ENCODE data around the gene ERC2.

Gene ERC2

DNA sequence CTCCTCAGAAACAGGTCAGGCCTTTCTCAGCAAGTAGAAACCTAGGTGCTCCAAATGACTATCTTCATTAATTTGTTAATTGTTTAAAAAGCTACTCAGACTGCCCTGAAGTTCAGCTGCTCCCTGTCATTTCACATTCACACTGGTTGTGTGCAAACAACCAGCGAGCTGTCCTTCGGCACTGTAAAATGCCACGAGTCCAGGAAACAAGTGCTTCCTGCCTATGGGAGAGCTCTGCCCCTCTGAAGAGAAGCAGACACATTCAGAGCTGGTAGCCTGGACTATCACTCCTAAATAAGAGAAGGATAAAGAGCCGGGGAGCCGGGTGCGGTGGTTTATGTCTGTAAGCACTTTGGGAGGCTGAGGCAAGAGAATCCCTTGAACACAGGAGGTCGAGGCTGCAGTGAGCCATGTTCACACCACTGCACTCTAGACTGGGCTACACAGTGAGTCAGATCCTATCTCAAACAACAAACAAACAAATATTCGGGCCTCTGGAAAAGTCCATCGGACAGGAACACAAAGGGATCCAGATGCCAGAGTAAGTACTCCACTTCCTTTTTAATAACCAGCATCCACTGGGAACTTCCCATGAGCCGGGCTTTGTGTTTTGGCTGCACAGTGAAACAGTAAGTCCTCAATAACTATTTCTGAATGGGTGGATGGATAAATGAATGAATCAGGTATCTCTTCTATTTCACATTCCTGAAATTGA, 866.7 kb downstream of the ERC2 start:
- no peak for DNase-seq

DNA sequence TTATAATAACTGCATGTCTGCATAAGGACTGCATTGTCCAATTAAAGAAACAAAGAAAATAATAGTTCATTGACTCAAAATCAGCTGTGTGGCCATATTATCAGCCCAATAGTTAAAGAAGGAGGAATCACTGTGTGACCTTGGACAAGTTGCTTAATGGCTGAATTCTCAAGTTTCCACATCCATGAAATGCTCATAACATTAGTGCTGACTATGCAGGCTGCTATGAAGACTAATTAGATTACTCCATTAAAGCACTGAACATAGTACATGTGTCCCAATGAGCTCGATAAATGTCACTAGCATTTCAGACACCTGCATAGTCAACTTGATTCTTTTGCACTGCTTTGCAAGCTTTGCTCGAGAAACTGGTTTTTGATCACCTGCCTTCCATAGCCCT, 870.0 kb downstream of the ERC2 start:
- DNase-seq = no peak

DNA sequence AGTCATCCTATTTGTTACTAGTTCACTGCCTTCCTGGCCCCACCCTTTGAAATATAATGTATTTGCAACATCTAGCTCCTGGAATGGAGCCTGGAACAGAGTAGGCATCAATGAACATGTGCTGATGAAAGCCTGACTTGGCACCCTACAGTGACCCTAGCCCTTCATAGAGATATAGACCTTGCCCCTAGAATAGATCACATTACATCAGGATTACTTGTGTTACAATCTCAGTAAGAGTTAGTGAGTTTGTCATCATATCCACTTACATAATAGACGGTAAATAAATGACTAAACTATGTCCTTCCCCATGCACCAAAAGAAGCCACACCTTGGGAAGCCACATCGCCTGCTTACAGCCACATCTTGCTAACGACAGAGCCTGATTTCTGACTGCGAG, 870.6 kb downstream of the ERC2 start:
- no peak for DNase-seq

DNA sequence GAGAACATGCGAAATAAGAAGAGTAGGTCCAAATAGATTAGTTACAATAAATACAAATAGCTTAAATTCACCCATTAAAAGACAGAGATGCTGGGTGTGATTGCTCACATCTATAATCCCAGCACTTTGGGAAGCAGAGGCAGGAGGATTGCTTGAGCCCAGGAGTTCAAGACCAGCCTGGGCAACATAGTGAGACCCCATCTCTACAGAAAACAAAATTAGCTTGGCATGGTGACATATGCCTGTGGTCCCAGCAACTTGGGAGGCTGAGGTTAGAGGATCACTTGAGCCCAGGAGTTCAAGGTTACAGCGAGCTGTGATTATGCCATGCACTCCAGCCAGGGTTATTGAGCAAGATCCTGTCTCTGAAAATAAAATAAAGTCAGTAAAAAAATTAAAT, 872.1 kb downstream of the ERC2 start:
- no peak for DNase-seq

DNA sequence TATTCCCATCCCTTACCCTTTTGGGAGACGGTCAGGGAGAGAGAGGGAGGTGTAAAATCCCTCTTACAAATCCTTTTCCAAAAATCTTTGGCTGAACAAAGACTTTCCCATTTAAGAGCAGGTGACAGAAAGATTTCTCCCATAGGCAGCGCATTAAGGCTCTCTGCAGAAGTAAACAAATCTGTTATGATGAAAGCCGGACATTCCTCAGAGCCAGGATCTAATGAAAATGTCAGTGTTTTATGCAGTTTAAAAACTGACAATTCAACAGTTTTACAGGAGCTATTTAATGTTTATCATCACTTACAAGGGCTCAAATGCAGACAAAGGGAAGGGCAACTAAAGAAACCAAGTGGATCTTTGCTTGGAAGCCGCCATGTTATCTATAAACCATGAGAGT, 872.8 kb downstream of the ERC2 start:
- DNase-seq = no peak

DNA sequence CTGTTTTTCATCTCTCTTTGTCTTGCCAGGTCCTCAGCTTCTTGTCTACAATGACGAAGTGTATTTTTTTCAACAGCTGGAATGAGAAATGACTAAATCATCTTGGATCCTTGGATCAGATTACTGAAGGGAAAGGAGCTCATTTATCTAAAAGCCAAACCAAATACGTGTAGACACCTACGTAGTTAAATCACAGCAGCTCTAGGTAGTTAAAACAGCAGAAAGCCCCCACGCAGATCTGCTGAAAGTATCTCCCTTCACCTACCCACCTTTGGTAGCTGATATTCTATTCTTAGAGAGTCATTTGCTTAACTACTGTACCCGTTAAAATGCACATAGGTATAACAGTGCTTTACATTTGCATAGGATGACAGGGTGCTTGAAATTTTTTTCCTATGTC, 875.7 kb downstream of the ERC2 start:
- no peak for DNase-seq

DNA sequence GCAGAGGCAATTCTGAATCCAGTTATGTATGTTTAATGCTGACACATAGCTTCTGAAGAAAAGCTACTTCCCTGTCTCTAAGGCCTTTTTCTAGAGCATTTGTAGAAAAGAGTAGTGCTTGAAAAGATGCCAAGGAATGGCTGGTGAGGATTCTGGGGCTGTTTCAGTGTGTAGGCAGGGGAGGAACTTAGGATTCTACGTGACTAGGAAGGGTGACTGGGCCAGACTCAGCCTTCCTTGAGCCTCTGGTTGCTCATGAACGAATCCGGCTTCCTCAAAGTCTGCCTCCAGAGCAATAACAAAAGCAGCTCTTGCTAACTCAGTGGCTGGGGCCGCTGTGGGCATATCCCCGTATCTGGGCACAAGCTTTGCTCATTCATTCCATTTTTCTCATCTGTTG, 876.4 kb downstream of the ERC2 start:
- DNase-seq = no peak

DNA sequence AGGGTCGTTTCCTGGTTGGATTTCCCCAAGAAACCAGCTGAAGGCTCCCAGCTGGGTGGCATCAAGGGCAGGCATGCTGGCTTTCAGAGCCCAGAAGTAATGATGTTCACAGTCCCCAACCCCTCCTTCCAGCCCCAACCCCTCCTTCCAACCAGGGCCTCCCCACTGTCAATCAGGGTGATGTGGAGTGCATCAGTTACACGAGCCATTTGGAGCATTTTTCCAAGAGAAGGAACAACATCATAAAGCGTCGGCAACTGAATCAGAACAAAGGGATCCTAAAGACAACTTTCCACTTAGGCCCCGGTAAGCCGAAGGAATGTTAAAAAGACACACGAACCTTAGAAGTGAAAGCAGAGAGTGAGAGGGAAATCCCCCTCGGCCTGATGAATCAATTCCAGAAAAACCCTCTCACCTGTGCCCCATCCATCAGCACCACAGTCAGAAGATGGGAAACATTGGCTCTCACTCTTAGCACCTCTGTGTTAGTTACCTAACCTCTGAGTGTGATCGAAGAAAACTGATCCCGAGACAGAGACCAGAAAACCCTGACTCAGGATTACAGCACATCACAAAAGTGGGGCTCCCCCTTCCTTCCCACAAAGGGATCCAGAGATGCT, 880.0 kb downstream of the ERC2 start:
- DNase-seq = no peak

DNA sequence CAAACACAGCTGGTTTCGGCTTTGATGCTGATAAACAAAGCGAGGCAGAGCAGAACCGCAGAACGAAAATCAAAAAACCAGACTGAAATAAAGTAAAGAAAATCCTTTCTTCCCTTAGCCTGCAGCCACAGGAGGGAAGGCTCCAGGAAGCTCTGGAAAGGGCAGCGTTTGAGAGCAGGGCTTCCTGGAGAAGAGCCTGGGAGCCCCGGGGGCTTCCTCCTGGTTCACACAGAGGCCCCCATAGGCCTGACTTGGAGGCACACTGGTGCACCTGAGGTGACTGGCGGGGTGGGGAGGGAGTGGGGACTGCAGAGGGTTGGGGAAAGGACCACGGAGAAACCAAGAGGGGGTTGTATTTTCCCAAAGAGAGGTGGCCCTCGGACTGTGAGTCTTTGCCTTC, 882.4 kb downstream of the ERC2 start:
- no peak for DNase-seq

DNA sequence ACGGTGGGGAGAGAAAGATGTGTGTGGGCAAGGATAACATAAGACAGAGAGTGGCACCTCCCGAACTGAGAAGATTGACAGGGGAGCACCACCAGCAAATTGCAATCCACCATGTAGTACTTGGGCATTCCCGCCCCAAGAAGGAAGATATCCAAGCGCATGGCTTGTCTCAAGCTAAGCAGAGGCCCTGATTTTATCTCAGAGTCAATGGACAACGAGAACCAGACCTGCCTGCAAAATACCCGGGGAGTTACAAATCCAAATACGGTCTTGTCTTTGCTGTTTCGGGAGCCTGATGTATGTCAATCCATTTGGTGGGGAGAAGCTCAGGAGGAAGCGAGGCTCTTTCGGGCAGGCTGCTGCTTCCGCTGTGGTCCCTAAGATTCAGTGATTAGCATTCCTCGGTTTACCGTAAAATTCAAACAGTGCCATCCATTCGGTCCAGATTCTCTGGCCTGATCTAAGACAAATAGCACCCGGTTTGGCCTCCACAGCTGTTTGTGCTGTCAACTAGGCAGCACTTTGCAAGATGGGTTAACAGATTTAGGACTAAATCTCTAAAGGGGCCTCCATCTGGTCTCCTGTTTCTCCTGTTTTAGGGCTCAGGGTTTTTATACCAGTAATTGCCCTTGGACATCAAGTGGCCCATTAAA, 883.4 kb downstream of the ERC2 start:
- no peak for DNase-seq

DNA sequence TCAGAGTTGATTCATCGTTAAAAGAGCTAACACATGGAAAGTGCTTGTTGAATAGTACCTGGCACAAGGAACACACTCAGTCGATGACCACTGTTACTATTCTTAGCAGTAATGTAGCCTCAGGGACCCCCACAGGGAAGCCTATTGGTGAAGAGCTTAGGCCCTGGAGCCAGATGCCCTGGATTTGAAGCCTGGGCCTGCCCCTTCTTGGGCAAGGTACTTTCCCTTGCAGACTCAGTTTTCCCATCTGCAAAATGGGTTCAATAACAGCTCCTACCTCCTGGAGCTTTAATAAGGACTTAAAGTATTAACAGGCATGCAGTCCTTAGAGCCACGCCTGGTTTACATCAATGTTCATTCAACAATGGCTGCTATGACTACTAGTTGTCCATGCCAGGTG, 884.2 kb downstream of the ERC2 start:
- no peak for DNase-seq

DNA sequence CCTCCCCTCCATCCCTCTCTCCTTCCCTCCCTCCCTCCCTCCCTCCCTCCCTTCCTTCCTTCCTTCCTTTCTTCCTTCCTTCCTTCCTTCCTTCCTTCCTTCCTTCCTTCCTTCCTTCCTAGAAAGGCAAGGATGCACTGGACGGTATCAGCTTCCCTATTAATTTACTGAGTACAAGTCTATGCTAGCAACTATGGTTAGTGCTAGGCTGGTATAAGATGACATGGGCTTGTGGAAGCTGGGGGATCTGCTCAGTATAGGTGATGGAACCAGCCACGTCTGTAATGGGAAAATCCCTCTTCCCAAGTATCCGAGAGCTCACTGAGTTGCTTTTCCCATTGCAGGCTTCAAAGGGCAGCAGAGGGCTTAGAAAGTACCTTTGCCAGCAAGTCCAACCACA, 884.8 kb downstream of the ERC2 start:
- no peak for DNase-seq

DNA sequence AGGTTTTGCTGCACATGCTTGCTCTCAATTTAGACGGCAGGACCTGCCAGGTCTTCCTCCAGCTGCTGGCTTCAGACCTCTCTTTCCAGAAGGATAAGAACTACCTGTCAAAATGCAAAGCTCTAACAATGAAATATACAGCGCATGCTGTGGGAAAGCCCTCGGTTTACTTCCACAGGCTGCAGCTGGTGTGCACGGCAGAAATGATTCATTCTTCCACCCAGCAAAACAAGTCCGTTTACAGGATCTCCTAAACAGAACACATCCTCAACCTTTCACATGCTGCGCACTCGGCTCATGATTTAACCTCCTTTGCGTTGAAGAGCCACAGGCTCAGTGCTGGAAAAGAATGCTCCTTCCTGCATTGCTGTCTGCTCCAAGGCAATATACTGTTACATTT, 888.8 kb downstream of the ERC2 start:
- no peak for DNase-seq

DNA sequence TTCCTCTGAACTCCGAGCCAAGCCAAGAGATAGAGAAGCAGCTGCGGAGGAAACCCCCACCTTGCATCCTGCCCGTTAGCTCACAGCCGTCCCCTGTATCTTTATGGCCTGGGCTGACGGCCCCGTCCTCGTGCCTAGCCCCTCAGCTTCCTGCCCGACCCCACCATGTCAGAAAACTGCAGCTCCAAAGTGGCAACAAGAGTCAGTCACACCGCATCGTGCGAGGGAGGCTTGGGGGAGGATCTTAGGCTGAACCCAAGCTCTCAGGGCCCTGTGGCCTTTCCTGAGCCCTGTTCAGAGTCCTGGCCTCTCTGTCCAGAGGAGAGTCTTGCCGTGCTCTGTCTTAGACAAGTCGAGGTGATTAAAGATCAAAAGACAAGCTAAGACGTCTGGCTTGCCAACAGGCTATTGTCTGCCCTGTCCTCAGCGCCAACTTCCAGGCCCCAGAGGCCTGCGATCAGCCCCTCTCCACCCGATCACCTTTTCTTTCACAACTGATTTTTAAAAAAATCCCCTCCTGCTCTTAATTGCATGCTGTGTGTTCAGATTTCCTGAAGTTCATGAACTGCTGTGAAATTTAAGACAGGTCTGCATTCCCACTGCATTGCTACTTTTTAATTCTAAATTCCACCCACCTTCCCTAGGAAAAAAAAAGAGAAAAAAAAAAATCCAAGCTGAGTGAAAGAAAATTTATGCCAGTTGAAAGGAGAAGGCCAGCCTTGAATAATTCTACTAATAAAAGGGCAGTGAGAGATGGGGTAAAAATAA, 891.5 kb downstream of the ERC2 start:
- DNase-seq = no peak

DNA sequence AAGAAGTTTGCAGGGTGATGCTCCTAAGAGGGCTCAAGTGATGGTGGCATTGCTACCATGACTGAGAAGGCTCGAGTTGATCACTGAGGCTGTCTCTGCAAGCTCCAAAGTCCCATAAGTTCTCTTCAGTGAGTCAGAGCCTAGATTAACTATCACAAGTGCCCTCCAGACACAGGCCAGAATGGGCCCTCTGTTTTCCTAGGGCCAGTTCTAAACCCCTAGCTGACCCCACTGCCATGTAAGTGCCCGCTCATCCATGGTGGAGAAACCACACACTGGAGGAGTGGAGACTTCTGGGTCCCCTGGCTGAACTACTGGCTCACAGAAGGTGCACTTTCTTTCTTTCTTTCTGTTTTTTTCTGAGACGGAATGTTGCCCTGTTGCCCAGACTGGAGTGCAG, 893.6 kb downstream of the ERC2 start:
- DNase-seq = no peak

DNA sequence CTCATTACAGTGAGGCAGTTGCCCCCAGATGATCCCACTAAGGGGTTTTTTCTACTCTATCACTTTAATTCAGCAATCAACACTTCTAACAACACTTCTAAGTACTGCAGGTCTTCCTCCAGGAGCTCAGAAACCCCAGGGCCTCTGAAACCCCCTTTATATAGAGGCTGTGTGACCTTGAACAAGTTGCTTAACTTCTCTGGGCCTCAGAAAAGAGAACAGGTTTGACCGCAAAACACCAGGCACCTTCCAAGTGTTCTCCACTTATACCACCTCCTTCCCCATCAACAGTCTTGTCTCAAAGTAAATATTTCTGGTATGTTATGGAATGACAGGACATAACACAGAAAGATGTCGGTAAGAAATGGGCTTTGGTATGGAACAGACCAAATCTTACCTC, 895.5 kb downstream of the ERC2 start:
- DNase-seq = no peak

DNA sequence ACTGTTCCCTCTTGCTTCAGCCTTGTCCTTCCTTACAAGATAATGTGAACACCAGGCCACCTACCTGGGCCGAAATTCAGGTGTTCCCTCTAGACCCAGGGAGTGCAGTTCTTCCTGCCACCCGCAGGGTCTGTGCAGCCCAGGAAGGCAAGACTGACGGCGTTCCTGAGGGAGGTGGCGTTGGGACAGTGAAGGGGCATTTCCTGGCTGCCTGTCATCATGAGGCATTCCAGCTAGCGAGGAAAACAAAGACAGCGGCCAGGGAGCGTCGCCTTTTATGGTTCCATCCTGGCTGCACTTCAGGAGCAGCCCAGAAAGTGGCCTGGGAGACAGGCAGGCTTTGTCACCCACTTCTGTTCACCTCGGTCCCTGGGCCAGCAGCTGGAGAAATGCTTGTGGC, 896.4 kb downstream of the ERC2 start:
- no peak for DNase-seq

DNA sequence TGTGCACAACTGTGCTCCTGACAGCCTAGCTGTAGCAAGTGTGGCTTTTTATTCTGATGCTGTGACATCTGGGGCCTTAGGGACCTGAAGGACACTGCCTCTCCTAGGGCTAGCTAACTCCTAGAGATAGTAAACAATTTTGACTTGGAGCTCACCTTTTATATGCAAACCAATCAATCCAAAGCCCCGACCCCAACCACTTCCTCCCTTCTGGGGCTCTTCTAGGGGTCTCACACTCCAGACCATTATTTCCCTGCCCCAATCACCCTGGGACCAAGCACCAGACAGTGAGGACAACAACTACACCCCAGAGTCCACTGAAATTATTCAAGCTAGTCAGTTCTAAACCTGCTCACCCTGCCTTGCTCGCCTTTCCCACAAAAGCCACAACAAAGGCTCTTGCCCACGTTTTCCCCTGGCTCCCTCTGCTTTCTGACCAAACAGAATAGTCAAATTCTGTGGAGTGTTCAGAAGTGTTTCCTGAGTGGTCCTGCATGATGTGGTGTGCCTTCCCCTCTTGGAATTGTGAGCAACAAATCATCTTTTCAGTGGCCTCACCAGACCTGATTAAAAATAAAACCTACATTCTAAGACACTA, 897.0 kb downstream of the ERC2 start:
- no peak for DNase-seq

DNA sequence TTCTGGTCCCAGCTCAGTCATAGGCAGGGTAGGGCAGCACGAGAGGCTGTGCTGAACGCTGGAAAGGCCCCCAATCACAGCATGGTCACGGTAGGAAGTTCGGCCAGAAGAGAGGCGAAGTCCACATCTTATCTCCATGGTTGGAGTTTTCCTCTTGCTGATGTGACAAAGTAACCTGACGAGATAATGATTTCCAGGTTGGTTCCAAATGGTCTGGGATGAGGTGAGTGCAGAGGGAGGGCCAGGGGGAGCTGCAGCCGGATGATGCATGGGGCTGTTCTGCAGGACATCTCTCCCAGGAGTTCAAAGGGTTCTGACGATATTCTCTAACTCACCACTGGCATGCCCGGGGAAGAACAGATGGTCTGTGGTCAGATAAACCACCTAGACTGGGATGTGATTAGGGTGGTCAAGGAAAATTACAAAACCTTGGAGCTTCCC, 898.0 kb downstream of the ERC2 start:
- DNase-seq = no peak

DNA sequence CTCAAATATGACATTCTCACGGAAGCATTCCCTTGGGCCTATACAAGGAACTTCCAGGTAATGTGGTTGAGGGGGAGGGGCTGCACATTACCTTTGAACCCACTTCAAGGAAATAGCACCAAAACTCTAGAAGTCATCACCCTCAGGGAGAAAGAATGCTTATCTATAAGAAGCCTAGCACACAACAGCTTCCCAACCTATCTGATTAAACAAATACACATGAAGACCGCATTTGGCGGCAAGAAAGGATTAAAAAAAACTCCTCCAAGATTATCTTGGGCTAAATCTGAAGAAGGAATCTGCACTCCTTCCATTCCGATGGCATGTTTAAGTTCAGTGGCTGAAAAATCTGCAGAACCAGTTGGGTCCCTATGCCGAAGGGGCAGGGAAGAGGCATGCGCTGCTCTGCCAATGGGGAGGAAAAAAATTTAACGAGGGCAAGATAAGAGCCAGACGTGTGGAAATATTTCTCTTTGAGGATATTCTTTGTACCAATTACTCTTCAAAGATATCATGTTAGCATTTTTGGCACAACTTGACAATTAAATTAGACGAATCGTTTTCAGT, 899.2 kb downstream of the ERC2 start:
- DNase-seq = no peak

DNA sequence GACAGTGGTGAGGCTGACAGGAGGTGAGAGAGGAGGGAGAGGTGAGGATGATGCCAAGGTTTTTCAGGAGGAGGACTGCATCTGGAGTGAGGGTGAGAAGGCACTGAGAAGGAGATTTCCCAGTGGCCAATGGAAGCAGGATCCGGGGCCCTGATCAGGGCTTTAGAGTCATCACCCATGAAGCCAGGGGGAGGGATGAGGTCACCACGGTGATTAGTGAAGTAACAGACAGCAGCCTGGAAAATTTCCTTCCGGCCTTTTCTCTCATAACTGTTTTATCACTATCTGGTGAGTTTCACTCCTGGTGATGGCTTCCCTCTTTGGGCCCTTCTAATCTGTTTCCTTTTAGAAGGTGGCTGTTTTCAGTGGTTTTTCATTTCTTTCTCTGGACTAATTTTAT, 900.7 kb downstream of the ERC2 start:
- no peak for DNase-seq

DNA sequence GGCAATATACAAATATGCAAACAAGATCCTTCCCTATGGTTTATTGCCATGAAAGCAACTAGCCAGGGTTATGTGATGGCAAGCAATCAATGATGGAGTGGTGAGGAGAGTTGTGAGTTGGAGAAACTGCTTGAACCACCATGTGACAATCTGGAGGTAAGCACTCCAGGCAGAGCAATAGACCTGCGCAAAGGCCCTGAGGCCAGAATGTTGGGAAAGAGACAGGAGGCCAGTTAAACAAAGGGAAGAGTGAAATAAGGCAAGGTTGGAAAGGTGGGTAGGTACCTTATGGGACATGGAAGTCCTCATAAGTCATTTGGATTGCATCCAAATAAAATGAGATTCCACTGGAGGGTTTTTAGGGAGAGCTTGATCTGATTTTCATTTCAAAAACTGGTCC, 901.1 kb downstream of the ERC2 start:
- no peak for DNase-seq

DNA sequence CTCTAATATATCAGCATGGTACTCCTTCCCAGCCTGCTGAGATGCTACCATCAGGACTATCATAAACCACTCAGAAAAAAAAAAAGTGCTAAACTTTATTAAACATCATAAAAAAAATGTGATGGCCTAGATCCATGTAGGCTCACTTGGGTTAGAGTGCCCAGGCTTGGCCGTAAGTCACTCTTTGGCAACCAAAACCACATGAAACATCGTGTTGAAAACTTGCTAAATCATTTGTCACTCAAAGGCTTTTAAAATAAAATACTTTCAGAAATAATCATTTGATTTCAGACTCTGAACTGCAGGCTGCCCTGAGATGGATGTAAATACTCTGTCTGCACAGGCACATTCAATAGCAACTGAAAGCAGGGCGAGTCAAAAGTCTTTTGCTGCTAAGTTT, 902.7 kb downstream of the ERC2 start:
- DNase-seq = no peak

Data from CD4-positive, alpha-beta T cell treated with Interleukin-17A for 4 hours (primary cell).